GM18526 (cell line): ENCODE data around the gene TMEM59.

Experiments
- POLR2A ChIP-seq: IDR thresholded peaks from 3 replicates; pipeline ENCODE4 v1.6.1; 2011; ENCODE audit not compliant: insufficient read length; ENCODE audit errors: extremely low read depth

TMEM59 gene

GRCh38 chr1:54077359-54077758 is 24.4 kb upstream of the TMEM59 start:
- no peak for TF ChIP-seq POLR2A

DNA sequence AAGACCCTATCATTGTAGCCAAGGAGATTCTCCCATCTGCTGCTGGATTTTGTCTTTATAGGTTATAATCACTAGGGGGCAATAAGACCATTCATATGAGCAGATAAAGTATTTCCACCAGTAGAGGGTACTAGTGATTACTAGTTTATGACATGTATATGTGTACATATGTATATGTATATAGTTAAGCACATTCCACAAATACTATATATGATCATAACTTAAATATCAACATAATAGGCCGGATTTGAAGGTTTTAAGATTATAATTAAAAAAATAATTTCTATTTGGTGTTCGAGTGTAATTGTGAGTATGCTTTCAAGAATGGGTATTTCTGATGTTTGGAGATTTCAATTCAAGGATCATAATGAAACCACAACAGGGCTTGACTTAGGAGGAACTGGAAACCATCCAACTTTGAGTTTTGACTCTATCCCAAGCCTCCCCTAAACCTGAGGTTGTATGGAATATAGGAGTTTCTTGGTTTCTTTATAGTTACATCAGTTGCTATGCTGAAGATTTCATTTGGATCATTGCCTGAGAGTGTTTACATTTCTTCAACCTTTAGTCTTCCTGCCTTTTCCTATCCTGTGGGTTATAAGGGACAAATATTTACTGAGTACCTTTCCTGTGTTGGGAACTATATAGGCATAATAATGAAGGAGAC is 17.3 kb upstream of the TMEM59 start:
- TF ChIP-seq POLR2A: no peak

GRCh38 chr1:54069791-54070170 is 16.8 kb upstream of the TMEM59 start:
- no peak for TF ChIP-seq POLR2A

DNA sequence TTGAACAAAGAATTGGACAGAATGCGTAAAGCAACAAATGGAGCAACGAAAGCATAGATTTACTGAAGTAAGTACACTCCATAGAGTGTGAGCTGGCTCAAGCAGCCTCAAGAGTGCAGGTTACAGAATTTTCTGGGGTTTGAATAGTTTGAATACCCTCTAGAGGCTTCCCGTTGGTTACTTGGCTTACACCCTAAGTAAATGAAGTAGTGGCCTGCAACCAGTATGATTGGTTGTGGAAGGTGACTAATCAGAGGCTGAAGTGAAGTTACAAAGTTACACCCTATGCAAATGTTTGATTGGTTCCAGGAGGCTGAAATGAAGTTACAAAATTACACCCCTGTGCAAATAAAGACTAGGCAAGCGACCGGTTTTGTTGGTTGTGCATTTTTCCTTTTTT is 11.3 kb upstream of the TMEM59 start:
- TF ChIP-seq POLR2A: no peak

DNA sequence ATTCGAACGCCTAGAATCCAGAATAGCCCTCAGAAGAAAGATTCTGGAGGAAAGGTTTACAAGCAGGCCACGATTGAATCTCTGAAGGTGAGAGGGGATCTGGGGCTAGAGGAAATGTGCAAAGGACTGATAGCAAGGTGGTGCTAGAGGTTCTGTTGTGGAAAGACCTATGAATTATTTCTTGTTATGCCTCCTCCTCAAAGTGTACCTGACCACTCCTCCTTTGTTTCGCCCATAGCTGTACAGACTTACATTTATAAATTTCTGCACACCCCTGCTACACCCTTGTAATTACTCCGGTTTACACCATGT is 1.4 kb upstream of the TMEM59 start:
- no peak for TF ChIP-seq POLR2A

GRCh38 chr1:54053745-54054437 is 887 bp upstream of the TMEM59 start:
- no peak for TF ChIP-seq POLR2A

GRCh38 chr1:54052431-54052933 is 522 bp downstream of the TMEM59 start:
- no peak for TF ChIP-seq POLR2A

GRCh38 chr1:54051933-54052430 is 1.0 kb downstream of the TMEM59 start:
- TF ChIP-seq POLR2A: no peak

DNA sequence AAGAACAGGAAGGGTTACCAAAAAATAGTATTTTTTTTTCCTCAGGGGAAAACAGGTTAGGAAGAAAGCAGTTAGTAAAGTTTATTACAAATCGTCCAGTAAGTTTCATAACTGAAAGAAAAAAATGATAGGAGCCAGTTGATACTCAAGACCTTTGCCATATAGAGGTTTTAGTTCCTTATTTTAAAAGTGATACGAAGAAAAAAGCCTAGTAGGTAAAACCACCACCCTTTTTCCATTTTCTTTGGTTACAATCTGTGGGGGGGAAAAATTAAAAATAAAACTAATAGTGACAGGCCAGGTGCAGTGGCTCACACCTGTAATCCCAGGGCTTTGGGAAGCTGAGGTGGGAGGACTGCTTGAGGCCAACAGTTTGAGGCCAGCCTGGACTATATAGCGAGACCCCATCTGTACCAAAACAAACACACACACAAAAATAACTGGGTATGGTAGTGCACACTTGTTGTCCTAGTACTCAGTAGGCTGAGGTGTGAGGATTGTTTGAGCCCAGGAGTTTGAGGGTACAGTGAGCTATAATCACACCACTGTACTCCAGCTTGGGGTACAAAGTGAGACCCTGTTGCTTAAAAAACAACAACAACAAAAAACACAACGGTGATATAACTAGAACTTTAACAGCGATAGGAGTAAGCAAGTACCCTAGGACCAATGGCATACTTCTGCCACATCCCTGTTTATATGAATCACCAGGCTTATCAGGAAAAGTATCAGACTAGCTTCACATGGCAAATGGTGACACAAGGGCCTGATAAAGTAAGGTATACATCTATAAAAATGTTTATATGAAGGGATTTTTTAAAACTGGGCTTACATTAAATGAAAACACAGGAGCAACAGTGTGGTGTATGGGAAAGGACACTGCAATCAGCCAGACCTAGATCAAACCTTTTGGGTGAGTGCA is 5.4 kb downstream of the TMEM59 start:
- TF ChIP-seq POLR2A: no peak

GRCh38 chr1:54046671-54047383 is 6.2 kb downstream of the TMEM59 start:
- no peak for TF ChIP-seq POLR2A

DNA sequence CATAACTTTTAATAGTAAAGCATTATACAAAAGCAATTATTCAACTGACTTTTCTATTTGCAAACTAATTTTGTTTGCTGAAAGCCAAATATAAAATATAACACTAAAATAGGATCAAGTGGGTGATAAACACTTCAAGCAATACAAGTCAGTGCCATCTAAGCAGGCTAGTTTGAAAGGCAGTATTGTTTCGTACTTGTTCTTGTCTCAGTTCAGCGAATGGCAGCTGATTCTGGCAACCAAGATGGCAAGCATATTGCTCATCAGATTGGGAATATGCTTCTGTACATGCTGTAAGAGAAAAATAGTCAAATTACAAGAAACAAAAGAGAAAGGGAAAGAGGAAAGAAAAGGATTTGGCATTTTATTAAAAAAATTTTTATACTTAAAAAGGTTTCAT is 7.5 kb downstream of the TMEM59 start:
- no peak for TF ChIP-seq POLR2A

GRCh38 chr1:54041806-54042205 is 11.2 kb downstream of the TMEM59 start:
- TF ChIP-seq POLR2A: no peak

- no peak for TF ChIP-seq POLR2A
Observed at GRCh38 chr1:54037476-54037875, 15.5 kb downstream of the TMEM59 start.

GRCh38 chr1:54028306-54029251 is 24.4 kb downstream of the TMEM59 start:
- TF ChIP-seq POLR2A: no peak

GRCh38 chr1:54027848-54028247 is 25.2 kb downstream of the TMEM59 start:
- no peak for TF ChIP-seq POLR2A
